Panc1 (cell line): ENCODE results near the gene CHRFAM7A.
"Not testable (repeated sequence)": the region's sequence is repeated elsewhere in the genome, so short reads cannot be mapped to it uniquely, and the experiment has no call there.

Experiments
- CTCF ChIP-seq: fragments of 450-650 bp; IDR thresholded peaks from 2 replicates; pipeline ENCODE4 v1.5.1; 2017; ENCODE audit warnings: mild to moderate bottlenecking
- POLR2AphosphoS5 ChIP-seq: IDR thresholded peaks from 2 replicates; pipeline ENCODE4 v1.6.1; 2012; ENCODE audit warnings: mild to moderate bottlenecking, low read depth, low read length, moderate library complexity
- SIN3A ChIP-seq: IDR thresholded peaks from 2 replicates; pipeline ENCODE4 v1.6.1; 2012; ENCODE audit warnings: low read depth, mild to moderate bottlenecking, low read length, moderate library complexity, borderline replicate concordance; ENCODE audit not compliant: insufficient read depth

GRCh38 chr15:30336584-30336983 lies 56.8 kb downstream of the CHRFAM7A start:
- TF ChIP-seq CTCF, SIN3A, POLR2AphosphoS5: not testable (repeated sequence)
